Measurements from ENCODE around the gene CATSPER4.

DNA sequence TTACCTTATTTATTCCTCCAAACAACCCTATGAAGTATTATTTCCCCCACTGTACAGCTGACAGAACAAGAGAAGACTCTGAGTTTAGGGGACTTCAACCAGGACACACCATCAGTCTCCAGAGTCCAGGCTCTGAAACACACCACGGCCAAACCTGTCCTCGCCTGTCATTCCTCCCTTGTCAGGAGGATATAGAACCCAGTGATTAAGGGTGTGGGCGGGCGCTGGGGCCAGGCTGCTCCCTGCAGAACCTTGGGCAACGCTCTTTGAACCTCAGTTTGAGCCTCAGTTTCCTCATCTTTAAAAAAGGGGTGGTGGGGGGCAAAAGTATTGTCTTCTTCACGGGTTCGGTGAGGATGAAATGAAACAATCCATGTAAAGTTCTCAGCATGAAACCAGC, 34.2 kb downstream of the CATSPER4 start:
- TF ChIP-seq, protein P1, sequence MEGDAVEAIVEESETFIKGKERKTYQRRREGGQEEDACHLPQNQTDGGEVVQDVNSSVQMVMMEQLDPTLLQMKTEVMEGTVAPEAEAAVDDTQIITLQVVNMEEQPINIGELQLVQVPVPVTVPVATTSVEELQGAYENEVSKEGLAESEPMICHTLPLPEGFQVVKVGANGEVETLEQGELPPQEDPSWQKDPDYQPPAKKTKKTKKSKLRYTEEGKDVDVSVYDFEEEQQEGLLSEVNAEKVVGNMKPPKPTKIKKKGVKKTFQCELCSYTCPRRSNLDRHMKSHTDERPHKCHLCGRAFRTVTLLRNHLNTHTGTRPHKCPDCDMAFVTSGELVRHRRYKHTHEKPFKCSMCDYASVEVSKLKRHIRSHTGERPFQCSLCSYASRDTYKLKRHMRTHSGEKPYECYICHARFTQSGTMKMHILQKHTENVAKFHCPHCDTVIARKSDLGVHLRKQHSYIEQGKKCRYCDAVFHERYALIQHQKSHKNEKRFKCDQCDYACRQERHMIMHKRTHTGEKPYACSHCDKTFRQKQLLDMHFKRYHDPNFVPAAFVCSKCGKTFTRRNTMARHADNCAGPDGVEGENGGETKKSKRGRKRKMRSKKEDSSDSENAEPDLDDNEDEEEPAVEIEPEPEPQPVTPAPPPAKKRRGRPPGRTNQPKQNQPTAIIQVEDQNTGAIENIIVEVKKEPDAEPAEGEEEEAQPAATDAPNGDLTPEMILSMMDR (IDR thresholded peaks at IDR 0.05): no peak
- TF ChIP-seq POLR2AphosphoS5 (IDR thresholded peaks at IDR 0.05): no peak
